Measurements from ENCODE around the gene TRIM45.
"Not testable (repeated sequence)": the region's sequence is repeated elsewhere in the genome, so short reads cannot be mapped to it uniquely, and the experiment has no call there.

The TRIM45 gene

GRCh38 chr1:117162816-117163215 lies 41.3 kb upstream of the TRIM45 start:
- no peaks in the 10 kb centered on the region for H3K9me3 ChIP-seq
- H3K4me3 ChIP-seq (ENCODE audit: low read depth, low read length) = no peak overlapping the region
- no peaks in the 10 kb centered on the region for H3K36me3 ChIP-seq
- TF ChIP-seq, protein P1, sequence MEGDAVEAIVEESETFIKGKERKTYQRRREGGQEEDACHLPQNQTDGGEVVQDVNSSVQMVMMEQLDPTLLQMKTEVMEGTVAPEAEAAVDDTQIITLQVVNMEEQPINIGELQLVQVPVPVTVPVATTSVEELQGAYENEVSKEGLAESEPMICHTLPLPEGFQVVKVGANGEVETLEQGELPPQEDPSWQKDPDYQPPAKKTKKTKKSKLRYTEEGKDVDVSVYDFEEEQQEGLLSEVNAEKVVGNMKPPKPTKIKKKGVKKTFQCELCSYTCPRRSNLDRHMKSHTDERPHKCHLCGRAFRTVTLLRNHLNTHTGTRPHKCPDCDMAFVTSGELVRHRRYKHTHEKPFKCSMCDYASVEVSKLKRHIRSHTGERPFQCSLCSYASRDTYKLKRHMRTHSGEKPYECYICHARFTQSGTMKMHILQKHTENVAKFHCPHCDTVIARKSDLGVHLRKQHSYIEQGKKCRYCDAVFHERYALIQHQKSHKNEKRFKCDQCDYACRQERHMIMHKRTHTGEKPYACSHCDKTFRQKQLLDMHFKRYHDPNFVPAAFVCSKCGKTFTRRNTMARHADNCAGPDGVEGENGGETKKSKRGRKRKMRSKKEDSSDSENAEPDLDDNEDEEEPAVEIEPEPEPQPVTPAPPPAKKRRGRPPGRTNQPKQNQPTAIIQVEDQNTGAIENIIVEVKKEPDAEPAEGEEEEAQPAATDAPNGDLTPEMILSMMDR (IDR thresholded peaks at IDR 0.05; ENCODE audit: low read depth, low read length) = no peak
- H3K27me3 ChIP-seq = no peaks in the 10 kb centered on the region
- no peak for DNase-seq
- no peaks in the 10 kb centered on the region for H3K4me1 ChIP-seq

DNA sequence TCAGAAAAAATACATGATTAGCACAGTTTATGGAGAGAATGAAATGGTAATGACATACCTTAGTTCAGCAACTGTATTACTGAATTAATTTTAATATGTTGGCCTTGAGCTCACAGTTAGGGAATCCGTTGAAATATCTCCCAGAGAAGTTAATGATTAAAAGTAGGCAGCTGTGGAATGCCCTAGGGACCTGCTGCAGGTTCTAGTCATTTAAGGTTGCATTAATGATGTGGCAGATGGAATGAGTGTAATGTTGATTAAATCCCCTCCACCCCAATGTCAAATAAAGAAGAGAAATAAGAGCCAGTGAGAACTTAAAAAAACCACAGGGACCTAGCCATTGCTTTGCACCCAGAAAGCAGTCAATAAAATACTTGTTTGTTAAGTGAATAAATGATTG lies 40.3 kb upstream of the TRIM45 start:
- no peak for DNase-seq
- no peaks in the 10 kb centered on the region for H3K27me3 ChIP-seq
- H3K4me1 ChIP-seq = no peaks in the 10 kb centered on the region
- no peaks in the 10 kb centered on the region for H3K9me3 ChIP-seq
- H3K36me3 ChIP-seq = no peaks in the 10 kb centered on the region
- no peak overlapping the region for H3K4me3 ChIP-seq (ENCODE audit: low read depth, low read length)
- TF ChIP-seq, protein P1 (IDR thresholded peaks at IDR 0.05; ENCODE audit: low read depth, low read length) = no peak

- not testable (repeated sequence) for H3K27me3 ChIP-seq
Observed at GRCh38 chr1:117151305-117151704, 29.8 kb upstream of the TRIM45 start.

GRCh38 chr1:117150316-117150715 lies 28.8 kb upstream of the TRIM45 start:
- DNase-seq = no peak
- TF ChIP-seq, protein P1 (IDR thresholded peaks at IDR 0.05; ENCODE audit: low read depth, low read length) = no peak

More at GRCh38 chr1:117151305-117151704, 29.8 kb upstream of the TRIM45 start:
- not testable (repeated sequence) for H3K9me3 ChIP-seq; DNase-seq; H3K4me3 ChIP-seq (ENCODE audit: low read depth, low read length); H3K36me3 ChIP-seq; H3K4me1 ChIP-seq

DNA sequence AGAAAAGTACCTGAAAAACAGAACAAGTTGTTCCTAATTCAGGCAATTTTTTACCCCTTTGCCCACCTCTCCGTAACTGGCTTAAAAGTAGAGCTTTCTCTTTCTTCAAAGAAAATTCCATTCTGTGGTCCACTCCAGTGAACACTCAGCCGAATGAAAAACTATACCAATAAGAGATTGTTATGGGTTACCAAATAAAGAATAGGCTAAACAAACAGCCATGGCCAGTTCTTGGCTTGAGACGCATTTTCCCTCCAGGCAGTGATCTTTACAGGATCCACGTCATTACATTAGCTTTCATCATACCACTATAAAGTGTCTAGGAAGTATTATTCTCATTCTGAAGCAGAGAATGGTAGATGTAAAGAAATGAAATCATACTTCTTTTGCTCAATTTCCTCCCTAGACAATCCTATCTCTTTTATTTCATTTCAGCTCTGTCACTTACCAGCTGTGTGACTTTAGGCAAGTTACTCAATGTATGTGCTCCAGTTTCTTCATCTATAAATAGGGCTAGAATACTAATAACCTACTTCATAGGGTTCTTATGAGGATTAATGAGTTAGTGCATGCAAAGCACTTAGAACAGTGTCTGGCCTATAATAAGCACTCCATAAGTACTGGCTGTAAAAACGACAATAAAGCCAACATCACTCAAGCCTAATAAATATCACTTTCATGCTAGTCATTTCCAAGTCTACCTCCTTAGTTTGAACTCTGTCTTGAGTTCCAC lies 26.5 kb upstream of the TRIM45 start:
- DNase-seq = no peak
- TF ChIP-seq, protein P1 (IDR thresholded peaks at IDR 0.05; ENCODE audit: low read depth, low read length) = no peak
- Histone ChIP-seq H3K27me3 (peaks cover 3% of the 10 kb centered on the region; the same call in 1 of the 2 replicates), H3K36me3 (no peaks in the 10 kb centered on the region), H3K4me1 (peaks cover 3% of the 10 kb centered on the region; the same call in 1 of the 2 replicates), H3K9me3 (no peaks in the 10 kb centered on the region), H3K4me3 (ENCODE audit: low read depth, low read length) (no peak overlapping the region)

More at GRCh38 chr1:117150316-117150715, 28.8 kb upstream of the TRIM45 start:
- H3K27me3 ChIP-seq = peaks cover 3% of the 10 kb centered on the region; the same call in 1 of the 2 replicates
- H3K9me3 ChIP-seq = no peaks in the 10 kb centered on the region
- no peaks in the 10 kb centered on the region for H3K4me1 ChIP-seq
- no peaks in the 10 kb centered on the region for H3K36me3 ChIP-seq
- H3K4me3 ChIP-seq (ENCODE audit: low read depth, low read length) = no peak overlapping the region

GRCh38 chr1:117147341-117147831 lies 25.8 kb upstream of the TRIM45 start:
- TF ChIP-seq, protein P1 (IDR thresholded peaks at IDR 0.05; ENCODE audit: low read depth, low read length) = no peak
- H3K4me3 ChIP-seq (ENCODE audit: low read depth, low read length) = no peak overlapping the region
- peaks cover 6% of the 10 kb centered on the region for H3K4me1 ChIP-seq
- no peaks in the 10 kb centered on the region for H3K9me3 ChIP-seq
- no peak for DNase-seq
- H3K27me3 ChIP-seq = peaks cover 3% of the 10 kb centered on the region; the same call in 1 of the 2 replicates
- no peaks in the 10 kb centered on the region for H3K36me3 ChIP-seq

All from BE2C (cell line).